GM21367 (cell line): ENCODE measurements around the gene NISCH.

Experiments used
- ATAC-seq: cut with Tn5 transposase; IDR thresholded peaks from one replicate; pipeline ENCODE4 v1.9.1; 2021; ENCODE audit not compliant: unreplicated experiment

NISCH gene

GRCh38 chr3:52488746-52489145 lies 33.3 kb downstream of the NISCH start:
- no peak for ATAC-seq

DNA sequence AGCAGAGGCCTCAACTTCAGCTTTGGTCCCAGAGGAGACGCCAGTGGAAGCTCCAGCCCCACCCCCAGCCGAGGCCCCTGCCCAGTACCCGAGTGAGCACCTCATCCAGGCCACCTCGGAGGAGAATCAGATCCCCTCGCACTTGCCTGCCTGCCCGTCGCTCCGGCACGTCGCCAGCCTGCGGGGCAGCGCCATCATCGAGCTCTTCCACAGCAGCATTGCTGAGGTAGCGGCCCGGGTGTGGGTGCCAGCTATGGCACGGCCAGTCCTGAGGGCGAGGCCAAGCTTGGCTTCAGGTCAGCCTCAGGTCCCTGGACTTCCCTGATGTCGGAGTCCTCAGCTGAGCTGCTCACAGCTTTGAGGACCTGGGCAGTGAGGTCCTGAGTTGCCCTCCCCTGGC lies 34.0 kb downstream of the NISCH start:
- ATAC-seq = no peak

- no peak for ATAC-seq
Measured at GRCh38 chr3:52490035-52490938, 34.9 kb downstream of the NISCH start.

DNA sequence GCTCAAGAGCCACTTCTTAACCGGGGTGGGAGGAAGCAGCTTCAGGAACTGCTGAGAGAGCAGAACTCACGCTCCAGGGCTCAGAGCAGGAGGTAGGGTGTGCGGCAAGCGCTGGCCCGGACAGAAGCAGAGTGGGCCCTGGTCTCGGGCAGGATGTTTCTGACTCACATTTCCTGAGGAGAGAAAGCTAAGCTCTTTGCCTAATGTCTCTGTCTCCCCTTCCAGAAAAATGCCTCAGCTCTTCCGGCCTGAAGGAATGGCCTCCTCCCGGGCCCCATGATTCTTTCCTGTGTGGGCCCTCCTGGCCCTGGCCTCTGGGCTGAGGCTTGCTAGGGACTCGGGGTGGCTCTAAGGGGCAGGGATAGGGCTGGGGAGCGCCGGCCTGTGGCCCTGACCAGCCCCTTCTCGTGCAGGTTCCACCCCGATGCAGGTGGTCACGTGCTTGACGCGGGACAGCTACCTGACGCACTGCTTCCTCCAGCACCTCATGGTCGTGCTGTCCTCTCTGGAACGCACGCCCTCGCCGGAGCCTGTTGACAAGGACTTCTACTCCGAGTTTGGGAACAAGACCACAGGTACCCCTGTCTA lies 35.6 kb downstream of the NISCH start:
- no peak for ATAC-seq

GRCh38 chr3:52492059-52492458 lies 36.7 kb downstream of the NISCH start:
- no peak for ATAC-seq

DNA sequence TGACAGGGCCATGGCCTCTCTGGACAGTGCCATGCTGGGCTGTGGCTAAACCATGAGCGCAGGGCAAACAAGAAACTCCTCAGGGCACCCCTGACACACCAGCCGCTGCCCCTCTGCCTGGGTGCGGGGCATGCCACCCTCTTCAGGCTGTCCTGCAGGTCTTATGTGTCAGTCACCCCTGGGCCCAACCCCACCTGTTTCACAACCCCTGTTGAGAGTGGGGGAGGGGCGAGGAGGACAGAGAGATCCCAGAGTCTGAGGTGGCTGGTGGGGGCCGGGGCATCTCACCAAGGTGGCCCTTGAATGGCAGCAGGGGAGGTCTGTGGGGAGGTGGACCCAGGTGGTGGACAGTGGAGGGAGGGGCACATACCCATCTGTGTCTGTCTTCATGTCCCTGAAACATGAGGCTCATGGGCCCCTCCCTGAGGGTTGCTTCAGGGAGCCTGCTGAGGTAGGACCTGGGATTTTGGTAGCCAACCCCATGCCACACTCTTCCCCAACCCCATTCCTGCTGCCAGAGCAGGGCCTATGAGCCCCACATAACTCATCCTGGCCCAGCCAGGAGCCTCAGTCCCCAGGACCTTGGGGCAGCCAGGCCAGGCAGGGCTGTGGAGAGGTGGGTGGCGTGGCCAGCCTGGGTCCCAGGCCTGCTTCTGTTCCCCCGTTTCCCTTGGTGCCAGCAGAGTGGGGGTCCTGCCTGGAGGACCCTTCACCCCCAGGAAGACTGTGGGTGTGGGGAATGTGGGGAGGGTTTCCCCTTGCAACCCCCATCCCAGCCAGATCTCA lies 38.0 kb downstream of the NISCH start:
- ATAC-seq = no peak

GRCh38 chr3:52494445-52494844 lies 39.0 kb downstream of the NISCH start:
- no peak for ATAC-seq

GRCh38 chr3:52494886-52495495 lies 39.6 kb downstream of the NISCH start, which contains the start of gene STAB1:
Gene STAB1, plus strand, starts transcription at chr3:52495338. Its CDS starts 76 bp downstream, at chr3:52495414.
- no peak for ATAC-seq

DNA sequence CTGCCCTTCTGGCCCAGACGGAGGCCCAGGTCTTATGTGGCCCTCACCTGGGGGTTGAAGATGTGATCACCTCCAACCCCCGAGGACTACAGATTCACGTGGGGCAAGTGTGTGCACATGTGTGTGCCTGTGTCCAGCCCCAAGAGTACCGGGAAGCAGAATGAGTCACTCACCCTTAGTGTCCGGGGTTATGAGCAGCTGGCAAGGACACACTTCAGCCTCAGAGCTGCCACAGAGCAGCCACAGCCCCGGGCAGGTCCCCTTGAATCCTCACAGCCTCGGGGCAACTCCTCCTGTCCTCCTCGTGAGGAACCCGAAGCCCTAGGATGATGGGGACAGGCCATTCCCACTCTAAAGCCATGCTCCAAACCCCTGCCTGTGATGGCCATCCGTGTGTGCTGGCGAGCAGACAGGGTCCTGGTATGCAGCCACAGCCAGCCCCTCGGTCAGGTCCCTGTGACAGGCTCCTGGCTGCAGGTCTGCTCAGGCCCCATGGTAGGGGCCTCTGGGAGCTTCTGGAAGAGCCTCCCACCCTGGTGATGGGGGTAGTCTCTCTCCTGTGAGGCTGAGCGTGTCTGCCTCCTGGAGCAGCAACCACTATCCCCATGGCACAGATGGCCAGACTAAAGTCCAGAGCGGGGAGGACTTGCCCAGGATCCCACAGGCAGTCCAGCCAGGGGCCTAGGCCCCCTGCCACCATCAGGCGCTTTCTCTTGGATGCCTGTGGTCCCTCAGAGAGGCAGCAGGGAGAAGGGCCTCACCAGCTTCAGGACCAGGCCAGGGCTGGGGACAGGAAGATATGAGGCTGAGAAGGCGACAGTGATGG lies 40.6 kb downstream of the NISCH start:
- ATAC-seq = no peak

DNA sequence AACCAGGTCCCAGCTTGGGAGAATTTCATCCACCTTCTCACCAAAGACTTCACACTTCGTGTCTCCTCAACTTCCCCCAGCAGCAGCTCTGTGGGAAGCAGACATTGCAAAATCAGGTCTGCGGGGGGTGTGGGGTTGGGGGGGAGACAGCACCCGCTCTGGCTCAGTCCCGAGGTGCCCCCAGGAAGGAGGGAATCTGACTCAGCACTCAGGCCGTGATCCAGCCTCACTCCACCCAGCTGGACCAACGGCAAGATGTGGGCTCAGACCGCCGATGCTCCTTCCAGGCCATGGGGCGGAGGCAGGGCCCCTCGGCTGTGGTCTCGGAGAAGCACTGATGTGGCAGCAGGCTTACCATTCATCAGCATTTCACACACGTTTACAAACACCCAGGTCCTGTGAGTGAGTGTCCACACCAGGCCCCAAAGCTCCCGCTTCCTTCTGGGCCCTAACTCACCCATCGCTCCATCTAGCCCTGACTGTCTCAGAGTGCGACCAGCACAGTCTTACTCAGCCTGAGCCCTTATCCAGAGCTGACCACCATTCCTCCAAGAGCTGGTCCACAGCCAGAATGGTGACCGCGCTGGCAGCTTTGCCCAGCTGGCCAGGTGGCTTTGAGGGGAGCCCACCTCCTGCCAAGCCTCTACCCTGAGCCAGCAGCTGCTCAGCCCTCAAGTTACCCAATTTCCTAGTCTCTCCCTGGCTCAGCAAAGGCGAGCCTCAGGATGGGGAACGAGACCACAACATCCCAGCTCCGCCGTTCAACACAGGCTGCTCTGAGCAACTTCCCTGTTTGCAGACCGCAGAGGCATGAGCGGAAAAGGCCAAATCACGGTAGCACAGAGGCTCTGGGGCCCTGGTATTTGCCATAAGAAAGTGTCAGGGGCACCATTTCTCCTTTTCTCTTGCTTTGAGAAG lies 43.0 kb downstream of the NISCH start:
- no peak for ATAC-seq

GRCh38 chr3:52501046-52501445 lies 45.6 kb downstream of the NISCH start:
- no peak for ATAC-seq

DNA sequence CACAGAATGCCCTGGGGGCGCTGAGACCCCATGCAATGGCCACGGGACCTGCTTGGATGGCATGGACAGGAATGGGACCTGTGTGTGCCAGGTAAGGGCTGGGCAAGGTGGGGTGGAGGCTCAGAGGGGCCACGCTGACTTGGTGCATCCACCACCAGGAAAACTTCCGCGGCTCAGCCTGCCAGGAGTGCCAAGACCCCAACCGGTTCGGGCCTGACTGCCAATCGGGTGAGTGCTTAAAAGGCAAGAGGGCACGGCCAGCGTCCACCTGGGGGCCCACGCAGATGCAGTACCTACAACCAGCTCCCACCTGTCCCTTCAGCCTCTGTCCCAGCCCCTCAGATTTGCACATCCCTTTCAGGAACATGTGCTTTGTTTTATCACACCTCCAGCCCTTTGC lies 46.6 kb downstream of the NISCH start:
- no peak for ATAC-seq

DNA sequence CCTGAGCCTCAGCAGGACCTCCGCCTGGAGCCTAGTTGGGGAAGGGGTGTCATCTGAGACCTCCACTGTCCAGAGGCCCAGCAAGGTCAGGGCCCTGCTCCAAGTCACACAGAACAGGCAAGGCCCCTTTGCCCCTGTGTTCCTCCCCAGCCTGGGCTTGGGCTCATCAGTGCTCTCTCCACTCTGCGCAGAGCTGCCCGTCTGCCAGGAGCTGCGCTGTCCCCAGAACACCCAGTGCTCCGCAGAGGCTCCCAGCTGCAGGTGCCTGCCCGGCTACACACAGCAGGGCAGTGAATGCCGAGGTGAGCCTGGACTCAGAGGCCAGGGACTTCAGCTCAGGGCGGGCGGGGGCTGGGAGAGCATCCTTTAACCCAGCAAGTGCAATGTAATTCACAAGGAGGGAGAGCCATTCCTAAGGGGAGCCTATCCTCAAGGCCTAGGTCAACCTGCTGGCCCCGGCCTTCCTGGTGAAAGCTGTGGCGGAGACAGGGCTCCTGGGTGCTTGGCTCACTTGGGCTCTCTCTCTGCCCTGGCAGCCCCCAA lies 47.5 kb downstream of the NISCH start:
- ATAC-seq = no peak

DNA sequence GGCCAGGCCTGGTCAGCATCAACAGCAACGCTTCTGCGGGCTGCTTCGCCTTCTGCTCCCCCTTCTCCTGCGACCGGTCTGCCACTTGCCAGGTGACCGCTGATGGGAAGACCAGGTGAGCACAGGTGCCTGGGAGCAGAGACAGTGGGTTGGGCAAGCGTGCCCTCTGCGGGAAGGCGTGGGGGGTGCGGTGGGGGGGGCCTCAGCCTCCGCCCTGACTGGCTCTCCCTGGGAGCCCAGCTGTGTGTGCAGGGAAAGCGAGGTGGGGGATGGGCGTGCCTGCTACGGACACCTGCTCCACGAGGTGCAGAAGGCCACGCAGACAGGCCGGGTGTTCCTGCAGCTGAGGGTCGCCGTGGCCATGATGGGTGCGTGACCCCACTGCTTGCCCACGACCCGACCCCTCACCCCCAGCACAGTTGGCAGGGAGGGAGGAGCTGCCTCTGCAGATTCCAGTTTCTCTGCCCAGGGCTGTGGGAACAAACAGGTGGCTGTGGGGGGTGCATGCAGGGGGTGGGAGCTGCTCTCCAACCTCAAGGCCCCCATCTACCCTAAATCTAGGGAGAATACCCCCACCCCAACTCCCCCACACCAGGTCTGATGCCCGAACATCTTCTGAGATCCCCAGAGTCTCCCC lies 48.5 kb downstream of the NISCH start:
- ATAC-seq = no peak

DNA sequence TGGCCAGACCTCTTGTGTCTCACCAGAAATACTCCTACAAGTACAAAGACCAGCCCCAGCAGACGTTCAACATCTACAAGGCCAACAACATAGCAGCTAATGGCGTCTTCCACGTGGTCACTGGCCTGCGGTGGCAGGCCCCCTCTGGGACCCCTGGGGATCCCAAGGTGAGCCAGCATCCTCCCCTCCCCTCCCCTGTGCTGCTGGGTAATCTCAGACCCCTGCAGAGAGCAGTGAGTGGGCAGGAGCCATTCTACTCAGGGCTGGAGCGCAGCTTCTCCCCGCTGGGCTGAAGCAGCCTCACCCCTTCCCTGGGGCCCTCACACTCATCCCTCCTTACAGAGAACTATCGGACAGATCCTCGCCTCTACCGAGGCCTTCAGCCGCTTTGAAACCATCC lies 49.6 kb downstream of the NISCH start:
- ATAC-seq = no peak

DNA sequence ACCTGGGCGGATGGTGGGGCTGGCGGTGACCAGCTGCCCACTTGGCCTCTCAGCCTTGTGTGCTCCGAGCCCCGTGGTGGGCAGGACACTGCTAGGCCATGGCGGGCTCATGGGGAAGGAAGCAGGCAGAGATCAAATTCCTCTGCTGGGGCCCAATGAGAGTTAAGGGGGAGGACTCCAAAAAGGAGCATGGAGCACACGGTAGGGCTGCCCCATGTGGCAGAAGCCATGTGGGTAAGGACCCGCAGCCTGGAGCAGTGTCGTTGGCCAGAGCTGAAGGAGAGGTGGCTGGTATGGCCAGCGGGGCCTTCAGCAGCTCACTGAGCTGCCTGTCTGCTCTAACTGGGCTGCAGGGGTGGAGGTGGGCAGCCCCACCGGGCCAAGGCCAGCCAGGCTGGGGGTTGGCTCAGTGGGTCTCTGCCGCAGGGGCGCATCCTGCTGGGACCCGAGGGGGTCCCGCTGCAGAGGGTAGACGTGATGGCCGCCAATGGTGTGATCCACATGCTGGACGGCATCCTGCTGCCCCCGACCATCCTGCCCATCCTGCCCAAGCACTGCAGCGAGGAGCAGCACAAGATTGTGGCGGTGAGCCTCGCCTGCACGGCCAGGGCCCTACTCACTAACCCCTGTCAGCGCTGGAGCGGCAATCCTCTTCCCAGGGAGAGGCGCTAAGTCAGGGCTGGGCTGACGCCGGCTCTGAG lies 51.0 kb downstream of the NISCH start:
- no peak for ATAC-seq

- no peak for ATAC-seq
Measured at GRCh38 chr3:52507359-52507758, 52.0 kb downstream of the NISCH start.

DNA sequence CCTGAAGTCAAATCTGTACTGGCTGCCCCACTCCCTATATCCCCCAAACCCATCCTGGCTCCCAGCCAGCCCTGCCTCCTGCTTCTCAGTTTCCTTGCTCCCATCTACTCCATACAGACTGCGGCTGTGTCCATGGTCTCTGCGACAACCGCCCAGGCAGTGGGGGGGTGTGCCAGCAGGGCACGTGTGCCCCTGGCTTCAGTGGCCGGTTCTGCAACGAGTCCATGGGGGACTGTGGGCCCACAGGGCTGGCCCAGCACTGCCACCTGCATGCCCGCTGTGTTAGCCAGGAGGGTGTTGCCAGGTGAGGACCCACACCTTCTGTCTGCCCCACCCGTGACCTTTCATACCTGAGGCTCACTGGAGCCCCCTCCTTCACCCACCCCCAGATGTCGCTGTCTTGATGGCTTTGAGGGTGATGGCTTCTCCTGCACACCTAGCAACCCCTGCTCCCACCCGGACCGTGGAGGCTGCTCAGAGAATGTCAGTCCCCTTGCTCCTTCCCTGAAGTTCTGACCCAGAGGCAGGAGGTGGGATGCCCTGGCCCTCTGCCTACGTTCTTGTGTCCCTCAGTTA lies 54.4 kb downstream of the NISCH start:
- ATAC-seq = no peak
